ENCODE data around the gene HS3ST3A1. TPM values are rescaled to one million over a fixed set of nuclear protein-coding genes. Genes with fewer than 3 reads are reported as not detected.

HS3ST3A1 gene
- polyA plus RNA-seq, 4 donors = 0.25 to 0.44 TPM; not detected in 2

DNA sequence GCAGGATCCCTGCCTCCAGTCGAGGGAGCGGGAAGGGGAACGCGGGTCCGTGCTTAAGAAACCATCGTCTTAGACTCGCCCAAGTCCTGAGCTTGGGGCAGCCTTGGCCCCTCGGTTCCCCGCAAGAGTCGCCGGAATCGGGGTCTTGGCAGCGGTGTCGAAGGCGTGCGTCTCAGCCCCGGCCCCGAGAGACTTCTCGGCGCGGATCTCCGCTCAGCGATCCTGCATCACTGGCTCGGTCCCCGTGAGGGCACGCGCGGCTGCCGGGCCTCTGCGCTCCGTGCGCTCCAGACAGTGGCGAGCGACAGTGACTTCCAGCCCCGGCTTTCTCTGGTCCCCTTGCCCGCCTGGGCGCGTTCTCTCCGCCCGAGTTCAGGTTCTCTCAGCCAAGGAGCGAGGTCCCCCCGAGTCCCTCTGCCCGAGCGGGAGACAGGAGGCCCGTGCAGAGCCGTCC lies 380 bp downstream of the HS3ST3A1 start:
- 1 to 9% (median 6%) methylated on average over 42 to 46 of the region's 46 CpGs for WGBS, 3 donors
- Histone ChIP-seq H3K9me3 (ENCODE audit: control insufficient read depth in 2 of 2, insufficient read depth in 1 of 2, low read depth in 1 of 2, low read length in 1 of 2) (peaks cover 0 to 6% of the 10 kb centered on the region in 2 donors), H3K27me3 (ENCODE audit: control insufficient read depth in 3 of 3, insufficient read depth in 3 of 3, low read length in 3 of 3) (peaks cover 3 to 41% (median 11%) of the 10 kb centered on the region in 3 donors), H3K27ac (ENCODE audit: low read depth in 1 of 3, low read length in 2 of 3) (peak overlapping the region in 1 of 3 donors; percentile 50), H3K4me3 (ENCODE audit: low read depth in 1 of 3, low read length in 3 of 3) (peak overlapping the region in 2 of 3 donors; percentile 3 to 34), H3K36me3 (ENCODE audit: control insufficient read depth in 3 of 3, insufficient read depth in 2 of 3, low read depth in 1 of 3, low read length in 3 of 3) (no peaks in the 10 kb centered on the region), H3K4me1 (ENCODE audit: control insufficient read depth in 3 of 3, insufficient read depth in 2 of 3, low read depth in 1 of 3, low read length in 2 of 3) (no peaks in the 10 kb centered on the region)
- FAIRE-seq = no peak
- DNase-seq = no peak

DNA sequence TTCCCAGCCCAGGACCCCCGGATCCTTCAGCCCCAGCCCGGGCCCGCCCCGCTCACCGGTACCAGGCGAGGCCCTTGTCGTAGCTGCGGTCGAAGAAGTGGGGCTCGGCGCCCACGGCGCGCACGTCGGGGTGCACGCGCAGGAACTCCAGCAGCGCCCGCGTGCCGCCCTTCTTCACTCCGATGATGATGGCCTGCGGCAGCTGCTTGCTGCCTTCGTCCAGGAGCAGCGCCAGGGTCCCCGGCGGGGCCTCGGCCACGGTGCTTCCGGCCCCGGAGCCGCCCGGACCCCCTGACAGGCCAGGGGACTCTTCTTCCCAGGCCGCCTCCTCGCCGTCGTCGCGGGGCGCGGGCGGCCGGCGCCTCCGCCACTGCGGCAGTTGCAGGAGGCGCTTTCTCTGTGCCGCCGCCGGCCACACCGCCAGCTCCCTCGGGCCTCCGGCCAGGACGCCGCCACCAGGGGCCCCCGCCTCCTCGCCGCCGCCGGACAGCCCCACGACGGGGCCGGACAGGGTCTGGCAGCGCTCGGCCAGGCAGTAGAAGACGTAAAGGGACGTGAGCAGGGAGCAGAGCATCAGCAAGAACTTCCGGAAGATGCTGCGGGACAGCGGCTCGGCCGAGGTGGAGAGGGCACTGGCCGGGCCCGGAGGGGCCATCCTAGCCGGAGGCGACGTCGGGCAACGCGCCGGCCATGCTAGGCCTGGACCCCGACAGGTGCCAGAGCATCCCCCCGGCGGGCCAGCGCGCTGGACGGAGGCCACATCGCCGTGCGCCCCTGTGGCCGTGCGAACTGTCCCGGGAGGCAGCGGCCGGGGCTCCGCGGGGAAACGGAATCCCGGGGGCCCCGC lies 1.0 kb downstream of the HS3ST3A1 start:
- Histone ChIP-seq H3K36me3 (ENCODE audit: control insufficient read depth in 3 of 3, insufficient read depth in 2 of 3, low read depth in 1 of 3, low read length in 3 of 3) (no peaks in the 10 kb centered on the region), H3K27ac (ENCODE audit: low read depth in 1 of 3, low read length in 2 of 3) (peak overlapping the region in 1 of 3 donors; percentile 50), H3K9me3 (ENCODE audit: control insufficient read depth in 2 of 2, insufficient read depth in 1 of 2, low read depth in 1 of 2, low read length in 1 of 2) (peaks cover 0 to 6% of the 10 kb centered on the region in 2 donors), H3K4me1 (ENCODE audit: control insufficient read depth in 3 of 3, insufficient read depth in 2 of 3, low read depth in 1 of 3, low read length in 2 of 3) (no peaks in the 10 kb centered on the region), H3K27me3 (ENCODE audit: control insufficient read depth in 3 of 3, insufficient read depth in 3 of 3, low read length in 3 of 3) (peaks cover 3 to 44% (median 11%) of the 10 kb centered on the region in 3 donors), H3K4me3 (ENCODE audit: low read depth in 1 of 3, low read length in 3 of 3) (peak overlapping the region in 2 of 3 donors; percentile 7 to 34)
- WGBS, 3 donors = 6 to 14% (median 9%) methylated on average over 87 to 101 of the region's 101 CpGs
- DNase-seq (peak in 1 of 2 donors; percentile 24), FAIRE-seq (no peak)

DNA sequence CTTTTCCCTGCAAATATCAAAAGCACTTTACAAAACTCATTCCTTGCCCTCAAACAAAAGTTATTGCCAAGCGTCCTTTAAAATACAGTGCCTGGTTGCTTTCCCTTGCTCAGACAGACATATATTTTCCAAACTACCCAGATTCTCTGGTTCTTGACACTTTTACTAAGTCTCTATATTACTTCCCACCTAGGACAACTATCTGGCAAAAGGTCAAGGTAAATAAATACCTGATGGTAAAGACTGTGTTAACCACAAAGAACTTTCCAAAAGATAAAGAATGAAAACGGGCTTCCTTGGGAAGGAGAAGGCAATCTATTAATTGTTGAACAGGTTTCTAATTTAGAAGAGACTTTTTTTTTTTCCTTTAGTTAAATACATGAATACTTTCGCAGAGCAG lies 1.9 kb downstream of the HS3ST3A1 start:
- DNase-seq = no peak
- Histone ChIP-seq H3K36me3 (ENCODE audit: control insufficient read depth in 3 of 3, insufficient read depth in 2 of 3, low read depth in 1 of 3, low read length in 3 of 3) (no peaks in the 10 kb centered on the region), H3K27ac (ENCODE audit: low read depth in 1 of 3, low read length in 2 of 3) (no peak overlapping the region), H3K9me3 (ENCODE audit: control insufficient read depth in 2 of 2, insufficient read depth in 1 of 2, low read depth in 1 of 2, low read length in 1 of 2) (peaks cover 0 to 6% of the 10 kb centered on the region in 2 donors), H3K4me3 (ENCODE audit: low read depth in 1 of 3, low read length in 3 of 3) (no peak overlapping the region), H3K4me1 (ENCODE audit: control insufficient read depth in 3 of 3, insufficient read depth in 2 of 3, low read depth in 1 of 3, low read length in 2 of 3) (no peaks in the 10 kb centered on the region), H3K27me3 (ENCODE audit: control insufficient read depth in 3 of 3, insufficient read depth in 3 of 3, low read length in 3 of 3) (peaks cover 3 to 46% (median 11%) of the 10 kb centered on the region in 3 donors)
- FAIRE-seq = no peak
- 39 to 65% (median 45%) methylated on average over 3 of the region's 3 CpGs for WGBS, 3 donors

DNA sequence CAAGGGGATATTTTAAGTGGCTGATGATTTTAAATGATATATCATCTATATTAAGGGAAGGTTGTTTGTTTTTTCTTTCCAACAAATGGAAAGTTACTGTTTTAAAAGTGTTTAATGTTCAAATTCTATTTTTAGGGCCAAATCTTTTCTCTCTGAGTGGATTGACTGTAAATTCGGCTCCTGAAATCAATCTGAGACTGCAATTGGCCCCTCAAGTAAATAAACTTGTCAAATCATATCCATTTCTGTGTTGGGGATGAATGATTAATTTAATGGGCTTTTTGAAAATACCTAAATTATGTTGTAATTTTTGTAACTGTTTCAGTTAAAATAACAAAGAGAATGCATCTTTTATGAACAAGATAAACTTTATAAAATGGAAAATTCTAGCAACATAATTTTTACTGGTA lies 2.6 kb downstream of the HS3ST3A1 start:
- FAIRE-seq = no peak
- H3K27me3 ChIP-seq (ENCODE audit: control insufficient read depth in 3 of 3, insufficient read depth in 3 of 3, low read length in 3 of 3) = peaks cover 3 to 46% (median 11%) of the 10 kb centered on the region in 3 donors
- WGBS, 3 donors = 53 to 66% (median 57%) methylated on average over 1 of the region's 1 CpG

DNA sequence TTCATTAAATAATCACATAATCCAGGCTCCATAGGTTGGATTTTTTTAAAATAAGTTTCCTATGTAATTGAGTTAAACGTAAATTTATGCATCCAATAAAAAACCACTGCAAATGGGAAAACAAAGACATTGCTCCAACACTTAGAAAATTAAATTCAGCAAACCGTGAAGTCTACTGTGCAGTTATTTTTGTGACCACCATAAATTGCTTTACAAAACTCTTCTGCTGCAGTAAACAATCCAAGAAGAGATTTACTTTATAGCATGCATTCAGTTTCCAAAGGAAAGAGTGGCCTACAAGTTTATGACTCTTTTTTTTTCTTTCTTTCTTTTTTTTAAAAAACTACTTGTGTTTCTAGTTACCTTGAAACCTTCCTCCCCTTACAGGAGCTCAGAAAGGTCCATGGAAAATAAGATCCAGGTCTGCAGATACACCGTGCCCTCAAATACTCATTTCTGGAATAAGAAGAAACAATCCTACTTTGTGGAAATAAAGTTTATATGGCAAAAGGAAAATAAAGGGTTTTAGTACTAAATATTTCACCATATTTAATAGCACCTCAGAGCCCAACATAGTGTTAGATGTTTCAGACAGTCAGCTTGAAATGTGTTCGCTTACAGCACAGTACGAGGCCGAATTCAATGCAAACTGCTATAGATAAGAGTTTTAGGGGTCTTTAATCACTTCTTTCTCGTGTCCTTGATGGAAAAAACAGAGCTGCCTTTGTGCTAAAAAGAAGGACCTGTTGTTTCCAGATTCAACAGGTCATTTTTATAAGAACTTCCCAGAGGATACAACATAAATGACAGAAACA lies 3.2 kb downstream of the HS3ST3A1 start:
- H3K36me3 ChIP-seq (ENCODE audit: control insufficient read depth in 3 of 3, insufficient read depth in 2 of 3, low read depth in 1 of 3, low read length in 3 of 3) = no peaks in the 10 kb centered on the region
- WGBS, 3 donors = 58 to 67% (median 61%) methylated on average over 7 of the region's 7 CpGs
- no peak for DNase-seq
- peaks cover 3 to 46% (median 11%) of the 10 kb centered on the region in 3 donors for H3K27me3 ChIP-seq (ENCODE audit: control insufficient read depth in 3 of 3, insufficient read depth in 3 of 3, low read length in 3 of 3)
- FAIRE-seq = no peak
- H3K27ac ChIP-seq (ENCODE audit: low read depth in 1 of 3, low read length in 2 of 3) = no peak overlapping the region
- peaks cover 0 to 6% of the 10 kb centered on the region in 2 donors for H3K9me3 ChIP-seq (ENCODE audit: control insufficient read depth in 2 of 2, insufficient read depth in 1 of 2, low read depth in 1 of 2, low read length in 1 of 2)
- no peaks in the 10 kb centered on the region for H3K4me1 ChIP-seq (ENCODE audit: control insufficient read depth in 3 of 3, insufficient read depth in 2 of 3, low read depth in 1 of 3, low read length in 2 of 3)
- H3K4me3 ChIP-seq (ENCODE audit: low read depth in 1 of 3, low read length in 3 of 3) = no peak overlapping the region

More for the DNA sequence above, 2.6 kb downstream of the HS3ST3A1 start:
- Histone ChIP-seq H3K4me3 (ENCODE audit: low read depth in 1 of 3, low read length in 3 of 3) (no peak overlapping the region), H3K27ac (ENCODE audit: low read depth in 1 of 3, low read length in 2 of 3) (no peak overlapping the region), H3K4me1 (ENCODE audit: control insufficient read depth in 3 of 3, insufficient read depth in 2 of 3, low read depth in 1 of 3, low read length in 2 of 3) (no peaks in the 10 kb centered on the region), H3K9me3 (ENCODE audit: control insufficient read depth in 2 of 2, insufficient read depth in 1 of 2, low read depth in 1 of 2, low read length in 1 of 2) (peaks cover 0 to 6% of the 10 kb centered on the region in 2 donors), H3K36me3 (ENCODE audit: control insufficient read depth in 3 of 3, insufficient read depth in 2 of 3, low read depth in 1 of 3, low read length in 3 of 3) (no peaks in the 10 kb centered on the region)
- no peak for DNase-seq

DNA sequence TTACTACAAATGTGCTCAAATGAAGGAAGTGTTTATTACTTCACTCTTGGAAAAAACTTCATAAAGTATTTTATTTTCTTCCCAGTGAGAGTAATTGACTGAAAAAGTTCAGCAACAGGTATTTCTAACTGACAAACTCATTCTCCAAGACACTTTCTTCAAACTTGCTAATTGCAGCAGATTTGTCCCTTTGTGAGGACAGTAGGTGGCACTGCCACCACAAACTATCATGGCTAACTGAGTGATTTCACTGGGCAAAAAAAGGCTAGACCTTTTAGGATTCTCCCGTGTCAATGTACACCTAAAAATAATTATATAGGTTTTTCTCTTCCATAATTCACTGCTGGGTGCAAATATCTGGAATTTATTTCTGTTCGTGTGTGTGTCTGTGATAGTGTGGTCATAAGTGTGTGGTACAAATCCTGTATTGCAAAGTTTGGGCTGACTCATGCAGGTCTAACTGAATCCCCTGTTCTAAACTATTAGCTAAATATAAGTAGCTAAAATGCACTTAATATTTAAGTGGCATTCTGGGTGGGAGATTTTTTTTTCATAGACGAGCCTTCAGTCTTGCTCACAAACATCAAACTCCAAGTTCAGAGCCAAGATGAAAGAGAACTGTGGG lies 3.9 kb downstream of the HS3ST3A1 start:
- Histone ChIP-seq H3K27ac (ENCODE audit: low read depth in 1 of 3, low read length in 2 of 3) (no peak overlapping the region), H3K9me3 (ENCODE audit: control insufficient read depth in 2 of 2, insufficient read depth in 1 of 2, low read depth in 1 of 2, low read length in 1 of 2) (peaks cover 0 to under 1% of the 10 kb centered on the region in 2 donors), H3K36me3 (ENCODE audit: control insufficient read depth in 3 of 3, insufficient read depth in 2 of 3, low read depth in 1 of 3, low read length in 3 of 3) (no peaks in the 10 kb centered on the region), H3K4me1 (ENCODE audit: control insufficient read depth in 3 of 3, insufficient read depth in 2 of 3, low read depth in 1 of 3, low read length in 2 of 3) (no peaks in the 10 kb centered on the region), H3K27me3 (ENCODE audit: control insufficient read depth in 3 of 3, insufficient read depth in 3 of 3, low read length in 3 of 3) (peaks cover 3 to 40% (median 11%) of the 10 kb centered on the region in 3 donors), H3K4me3 (ENCODE audit: low read depth in 1 of 3, low read length in 3 of 3) (no peak overlapping the region)
- DNase-seq (peak; percentile 40 to 48), FAIRE-seq (no peak)
- 16 to 30% (median 21%) methylated on average over 3 of the region's 3 CpGs for WGBS, 3 donors

DNA sequence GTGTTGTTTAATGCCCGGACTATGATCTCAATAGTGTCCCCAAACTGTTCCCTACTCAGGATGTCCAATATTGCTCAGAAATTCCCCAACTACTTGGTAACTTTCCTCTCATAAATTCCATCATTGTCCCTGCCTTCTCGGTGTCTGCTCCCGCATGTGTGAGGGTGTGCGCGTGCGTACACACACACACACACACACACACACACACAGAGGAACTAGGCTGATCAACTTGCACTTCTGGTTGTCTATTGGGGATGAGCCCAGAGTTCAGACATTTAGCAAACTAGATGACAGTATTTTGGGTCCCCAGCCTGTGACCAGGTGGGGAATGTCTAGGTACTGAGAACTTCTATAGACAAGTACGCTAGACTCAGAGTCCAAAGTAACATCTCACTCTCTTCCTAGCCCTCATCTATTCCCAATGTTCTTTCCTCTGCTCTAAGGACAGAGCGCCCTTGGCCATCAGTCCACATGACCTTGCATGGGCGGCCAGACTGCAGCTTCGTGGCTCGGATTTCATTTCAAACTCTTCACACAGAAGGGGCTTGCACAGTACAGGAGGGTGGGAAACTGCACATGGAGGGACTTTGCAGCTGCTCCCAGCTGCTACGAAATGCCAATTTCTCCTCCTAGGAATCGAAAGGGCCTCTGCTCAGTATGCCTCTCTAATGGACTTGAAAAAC lies 5.3 kb downstream of the HS3ST3A1 start:
- Histone ChIP-seq H3K36me3 (ENCODE audit: control insufficient read depth in 3 of 3, insufficient read depth in 2 of 3, low read depth in 1 of 3, low read length in 3 of 3) (no peaks in the 10 kb centered on the region), H3K27ac (ENCODE audit: low read depth in 1 of 3, low read length in 2 of 3) (peak overlapping the region in 1 of 3 donors; percentile 54), H3K9me3 (ENCODE audit: control insufficient read depth in 2 of 2, insufficient read depth in 1 of 2, low read depth in 1 of 2, low read length in 1 of 2) (no peaks in the 10 kb centered on the region), H3K27me3 (ENCODE audit: control insufficient read depth in 3 of 3, insufficient read depth in 3 of 3, low read length in 3 of 3) (peaks cover 0 to 29% (median 4%) of the 10 kb centered on the region in 3 donors), H3K4me3 (ENCODE audit: low read depth in 1 of 3, low read length in 3 of 3) (no peak overlapping the region), H3K4me1 (ENCODE audit: control insufficient read depth in 3 of 3, insufficient read depth in 2 of 3, low read depth in 1 of 3, low read length in 2 of 3) (no peaks in the 10 kb centered on the region)
- WGBS, 3 donors = 78 to 81% (median 78%) methylated on average over 13 of the region's 13 CpGs
- FAIRE-seq = no peak
- no peak for DNase-seq

Data from small intestine (tissue), 7 donors.